ENCODE results near the gene MMP20. TPM values are rescaled to one million over a fixed set of nuclear protein-coding genes. Genes with fewer than 3 reads are reported as not detected.

MMP20 gene
- total RNA-seq, 1 donor from 2014 or later = not detected

DNA sequence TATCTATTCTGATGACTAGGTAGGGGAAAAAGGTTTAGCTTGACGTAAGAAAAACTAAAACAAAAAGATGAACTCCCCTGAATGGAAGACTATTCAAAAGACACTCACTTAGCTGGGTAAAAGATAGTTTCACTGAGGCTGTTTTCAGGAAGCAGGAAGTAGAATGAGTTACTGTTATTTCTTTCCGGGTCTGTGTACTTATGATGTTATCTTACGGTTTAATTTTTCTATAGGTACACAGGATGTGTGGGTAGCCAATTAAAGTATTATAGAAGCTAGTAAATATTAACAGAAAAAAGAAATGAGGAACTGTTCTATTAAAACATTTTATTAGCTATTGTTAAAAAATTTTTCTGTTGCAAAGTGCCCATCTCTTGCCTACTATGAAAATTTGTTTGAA lies 48.8 kb downstream of the MMP20 start:
- Mint-ChIP-seq H3K27ac (ENCODE audit: unreplicated experiment) (no peak overlapping the region), H3K27me3 (ENCODE audit: low read depth, unreplicated experiment) (no peaks in the 10 kb centered on the region), H3K4me3 (ENCODE audit: unreplicated experiment) (no peak overlapping the region), H3K4me1 (ENCODE audit: low read depth, unreplicated experiment) (peaks cover 8% of the 10 kb centered on the region), H3K36me3 (ENCODE audit: low read depth, unreplicated experiment) (no peaks in the 10 kb centered on the region), H3K9me3 (ENCODE audit: unreplicated experiment) (no peaks in the 10 kb centered on the region)
- H3K79me2 ChIP-seq (ENCODE audit: insufficient read depth, low read length) = no peaks in the 10 kb centered on the region
- TF ChIP-seq, protein P1, sequence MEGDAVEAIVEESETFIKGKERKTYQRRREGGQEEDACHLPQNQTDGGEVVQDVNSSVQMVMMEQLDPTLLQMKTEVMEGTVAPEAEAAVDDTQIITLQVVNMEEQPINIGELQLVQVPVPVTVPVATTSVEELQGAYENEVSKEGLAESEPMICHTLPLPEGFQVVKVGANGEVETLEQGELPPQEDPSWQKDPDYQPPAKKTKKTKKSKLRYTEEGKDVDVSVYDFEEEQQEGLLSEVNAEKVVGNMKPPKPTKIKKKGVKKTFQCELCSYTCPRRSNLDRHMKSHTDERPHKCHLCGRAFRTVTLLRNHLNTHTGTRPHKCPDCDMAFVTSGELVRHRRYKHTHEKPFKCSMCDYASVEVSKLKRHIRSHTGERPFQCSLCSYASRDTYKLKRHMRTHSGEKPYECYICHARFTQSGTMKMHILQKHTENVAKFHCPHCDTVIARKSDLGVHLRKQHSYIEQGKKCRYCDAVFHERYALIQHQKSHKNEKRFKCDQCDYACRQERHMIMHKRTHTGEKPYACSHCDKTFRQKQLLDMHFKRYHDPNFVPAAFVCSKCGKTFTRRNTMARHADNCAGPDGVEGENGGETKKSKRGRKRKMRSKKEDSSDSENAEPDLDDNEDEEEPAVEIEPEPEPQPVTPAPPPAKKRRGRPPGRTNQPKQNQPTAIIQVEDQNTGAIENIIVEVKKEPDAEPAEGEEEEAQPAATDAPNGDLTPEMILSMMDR (IDR thresholded peaks at IDR 0.05; ENCODE audit: insufficient read depth, low read depth, low read length) = no peak
- TF ChIP-seq EZH2 (IDR thresholded peaks at IDR 0.05; ENCODE audit: insufficient read depth, low read length) = no peak
- DNase-seq (ENCODE audit: low read depth) (no peak), FAIRE-seq (no peak)
- H3K36me3 ChIP-seq (ENCODE audit: insufficient read depth, low read length) = no peaks in the 10 kb centered on the region
- no peak overlapping the region for H2AFZ ChIP-seq (ENCODE audit: low read depth, low read length)
- no peak overlapping the region for H3K27ac ChIP-seq (ENCODE audit: low read depth, low read length)
- no peaks in the 10 kb centered on the region for H3K9me3 ChIP-seq (ENCODE audit: insufficient read depth, low read depth, low read length)
- H3K4me3 ChIP-seq (ENCODE audit: insufficient read depth, low read depth, low read length) = no peak overlapping the region
- H3K4me2 ChIP-seq (ENCODE audit: low read length) = no peak overlapping the region
- no peak overlapping the region for H3K9ac ChIP-seq (ENCODE audit: low read length)
- H4K20me1 ChIP-seq (ENCODE audit: insufficient read depth, low read length) = no peaks in the 10 kb centered on the region
- H3K4me1 ChIP-seq (ENCODE audit: insufficient read depth, low read length) = peaks cover 3% of the 10 kb centered on the region
- H3K27me3 ChIP-seq (ENCODE audit: insufficient read depth, low read length) = no peaks in the 10 kb centered on the region

DNA sequence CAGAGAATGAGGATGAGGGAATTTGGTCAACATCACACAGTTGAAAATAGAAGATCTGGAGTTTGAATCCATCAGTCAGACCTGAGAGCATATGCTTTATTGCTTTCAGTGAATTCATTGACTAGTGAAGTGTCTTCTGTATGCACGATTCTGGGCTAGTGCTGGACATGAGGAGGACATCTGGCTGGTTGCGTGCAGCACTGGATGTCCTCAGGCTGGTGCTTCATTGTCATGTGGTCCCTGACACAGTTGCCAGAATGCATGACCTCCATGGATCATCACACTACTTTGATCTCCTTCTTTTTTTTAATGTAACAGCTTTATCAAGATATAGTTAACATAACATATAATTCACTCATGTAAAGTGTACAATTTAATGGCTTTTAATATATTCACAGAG lies 50.1 kb downstream of the MMP20 start:
- Mint-ChIP-seq H3K4me1 (ENCODE audit: low read depth, unreplicated experiment) (peaks cover 2% of the 10 kb centered on the region), H3K27ac (ENCODE audit: unreplicated experiment) (no peak overlapping the region), H3K9me3 (ENCODE audit: unreplicated experiment) (no peaks in the 10 kb centered on the region), H3K4me3 (ENCODE audit: unreplicated experiment) (no peak overlapping the region), H3K36me3 (ENCODE audit: low read depth, unreplicated experiment) (no peaks in the 10 kb centered on the region), H3K27me3 (ENCODE audit: low read depth, unreplicated experiment) (no peaks in the 10 kb centered on the region)
- H3K4me3 ChIP-seq (ENCODE audit: insufficient read depth, low read depth, low read length) = no peak overlapping the region
- DNase-seq (ENCODE audit: low read depth) (no peak), FAIRE-seq (no peak)
- TF ChIP-seq EZH2 (IDR thresholded peaks at IDR 0.05; ENCODE audit: insufficient read depth, low read length) = no peak
- TF ChIP-seq, protein P1 (IDR thresholded peaks at IDR 0.05; ENCODE audit: insufficient read depth, low read depth, low read length) = no peak
- H3K4me1 ChIP-seq (ENCODE audit: insufficient read depth, low read length) = no peaks in the 10 kb centered on the region
- H3K4me2 ChIP-seq (ENCODE audit: low read length) = no peak overlapping the region
- no peaks in the 10 kb centered on the region for H3K27me3 ChIP-seq (ENCODE audit: insufficient read depth, low read length)
- no peaks in the 10 kb centered on the region for H3K36me3 ChIP-seq (ENCODE audit: insufficient read depth, low read length)
- no peak overlapping the region for H3K9ac ChIP-seq (ENCODE audit: low read length)
- H2AFZ ChIP-seq (ENCODE audit: low read depth, low read length) = no peak overlapping the region
- no peaks in the 10 kb centered on the region for H3K79me2 ChIP-seq (ENCODE audit: insufficient read depth, low read length)
- H3K27ac ChIP-seq (ENCODE audit: low read depth, low read length) = no peak overlapping the region
- H3K9me3 ChIP-seq (ENCODE audit: insufficient read depth, low read depth, low read length) = no peaks in the 10 kb centered on the region
- H4K20me1 ChIP-seq (ENCODE audit: insufficient read depth, low read length) = no peaks in the 10 kb centered on the region

DNA sequence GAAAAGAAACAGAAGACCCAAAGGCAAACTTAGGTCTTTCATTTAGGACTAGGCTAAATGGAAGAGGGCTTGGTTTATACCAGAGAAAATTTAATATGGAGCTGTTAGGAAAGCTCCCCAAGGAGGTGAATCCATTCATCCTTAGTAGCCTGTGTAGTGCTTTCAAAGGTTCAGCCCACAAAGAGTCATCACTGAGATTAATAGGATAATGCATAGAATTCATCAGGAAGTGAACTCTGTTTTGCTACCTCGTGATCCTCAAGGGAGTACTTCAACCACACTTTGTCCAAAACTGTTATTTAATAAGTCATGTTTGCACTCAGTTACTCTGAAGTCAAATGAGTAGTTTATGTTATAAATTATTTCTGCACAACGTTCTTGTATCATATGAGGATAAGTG lies 51.3 kb downstream of the MMP20 start:
- no peak overlapping the region for H3K4me2 ChIP-seq (ENCODE audit: low read length)
- DNase-seq (ENCODE audit: low read depth) (peak; percentile 53), FAIRE-seq (peak; percentile 81)
- no peaks in the 10 kb centered on the region for H3K27me3 ChIP-seq (ENCODE audit: insufficient read depth, low read length)
- no peaks in the 10 kb centered on the region for H4K20me1 ChIP-seq (ENCODE audit: insufficient read depth, low read length)
- no peak overlapping the region for H2AFZ ChIP-seq (ENCODE audit: low read depth, low read length)
- H3K9me3 ChIP-seq (ENCODE audit: insufficient read depth, low read depth, low read length) = peaks cover under 1% of the 10 kb centered on the region
- no peaks in the 10 kb centered on the region for H3K4me1 Mint-ChIP-seq (ENCODE audit: low read depth, unreplicated experiment)
- H3K4me3 ChIP-seq (ENCODE audit: insufficient read depth, low read depth, low read length) = no peak overlapping the region
- TF ChIP-seq, protein P1 (IDR thresholded peaks at IDR 0.05; ENCODE audit: insufficient read depth, low read depth, low read length) = no peak
- TF ChIP-seq EZH2 (IDR thresholded peaks at IDR 0.05; ENCODE audit: insufficient read depth, low read length) = no peak
- H3K79me2 ChIP-seq (ENCODE audit: insufficient read depth, low read length) = no peaks in the 10 kb centered on the region
- H3K4me1 ChIP-seq (ENCODE audit: insufficient read depth, low read length) = no peaks in the 10 kb centered on the region
- no peak overlapping the region for H3K4me3 Mint-ChIP-seq (ENCODE audit: unreplicated experiment)
- H3K9me3 Mint-ChIP-seq (ENCODE audit: unreplicated experiment) = peaks cover 8% of the 10 kb centered on the region
- no peak overlapping the region for H3K27ac ChIP-seq (ENCODE audit: low read depth, low read length)
- H3K27ac Mint-ChIP-seq (ENCODE audit: unreplicated experiment) = no peak overlapping the region
- H3K36me3 Mint-ChIP-seq (ENCODE audit: low read depth, unreplicated experiment) = no peaks in the 10 kb centered on the region
- H3K9ac ChIP-seq (ENCODE audit: low read length) = no peak overlapping the region
- H3K27me3 Mint-ChIP-seq (ENCODE audit: low read depth, unreplicated experiment) = no peaks in the 10 kb centered on the region
- no peaks in the 10 kb centered on the region for H3K36me3 ChIP-seq (ENCODE audit: insufficient read depth, low read length)

Measured in astrocyte (in vitro differentiated cells and primary cell).